Measurements from ENCODE around the gene REV1. TPM values are rescaled to one million over a fixed set of nuclear protein-coding genes. Genes with fewer than 3 reads are reported as not detected.
A peak's percentile ranks its signal among the peaks of the same experiment; 100 is the strongest.

Gene REV1
- total RNA-seq, 1 experiment from 2014 or later: 39.6 TPM

DNA sequence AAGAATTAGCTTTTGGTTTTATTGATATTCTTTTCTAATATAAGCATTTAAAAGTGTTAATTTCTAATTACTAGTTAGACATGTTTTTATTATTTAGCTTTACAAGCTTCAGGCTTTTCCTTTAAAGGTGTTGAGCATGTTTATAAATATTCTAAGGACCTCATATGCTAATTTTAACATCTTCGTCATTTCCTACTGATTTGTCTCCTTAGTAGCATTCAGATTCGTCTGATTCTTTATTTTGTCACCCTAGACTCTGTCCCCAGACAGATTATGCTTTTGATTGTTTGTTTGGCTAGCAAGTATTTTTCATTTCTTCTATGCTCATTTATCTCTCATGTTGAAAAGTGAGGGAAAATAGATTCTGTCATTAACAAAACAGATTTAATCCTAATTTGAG lies 100.9 kb downstream of the REV1 start:
- Histone ChIP-seq H3K4me1 (no peaks in the 10 kb centered on the region), H3K27me3 (replicated peaks; ENCODE audit: control insufficient read depth, insufficient read depth, low read length) (no peaks in the 10 kb centered on the region), H3K36me3 (ENCODE audit: control insufficient read depth, insufficient read depth, low read length) (no peaks in the 10 kb centered on the region; the same call in 1 of the 2 replicates), H3K4me3 (ENCODE audit: low read depth, low read length) (no peak overlapping the region), H3K9me3 (no peaks in the 10 kb centered on the region)
- no peaks in the 10 kb centered on the region for H3K4me1 Mint-ChIP-seq (ENCODE audit: low read depth, unreplicated experiment)
- H3K9me3 Mint-ChIP-seq (ENCODE audit: unreplicated experiment): no peaks in the 10 kb centered on the region
- H3K27ac Mint-ChIP-seq (ENCODE audit: unreplicated experiment): no peak overlapping the region
- ChIA-PET CTCF (no interaction called here), POLR2A (no interaction called here)
- H3K27me3 Mint-ChIP-seq (ENCODE audit: insufficient read depth, unreplicated experiment): no peaks in the 10 kb centered on the region
- intact Hi-C loops (cut with micrococcal nuclease; ENCODE audit: unreplicated experiment): no loop called here
- H3K4me3 Mint-ChIP-seq (ENCODE audit: unreplicated experiment): no peak overlapping the region
- TF ChIP-seq, protein P1, sequence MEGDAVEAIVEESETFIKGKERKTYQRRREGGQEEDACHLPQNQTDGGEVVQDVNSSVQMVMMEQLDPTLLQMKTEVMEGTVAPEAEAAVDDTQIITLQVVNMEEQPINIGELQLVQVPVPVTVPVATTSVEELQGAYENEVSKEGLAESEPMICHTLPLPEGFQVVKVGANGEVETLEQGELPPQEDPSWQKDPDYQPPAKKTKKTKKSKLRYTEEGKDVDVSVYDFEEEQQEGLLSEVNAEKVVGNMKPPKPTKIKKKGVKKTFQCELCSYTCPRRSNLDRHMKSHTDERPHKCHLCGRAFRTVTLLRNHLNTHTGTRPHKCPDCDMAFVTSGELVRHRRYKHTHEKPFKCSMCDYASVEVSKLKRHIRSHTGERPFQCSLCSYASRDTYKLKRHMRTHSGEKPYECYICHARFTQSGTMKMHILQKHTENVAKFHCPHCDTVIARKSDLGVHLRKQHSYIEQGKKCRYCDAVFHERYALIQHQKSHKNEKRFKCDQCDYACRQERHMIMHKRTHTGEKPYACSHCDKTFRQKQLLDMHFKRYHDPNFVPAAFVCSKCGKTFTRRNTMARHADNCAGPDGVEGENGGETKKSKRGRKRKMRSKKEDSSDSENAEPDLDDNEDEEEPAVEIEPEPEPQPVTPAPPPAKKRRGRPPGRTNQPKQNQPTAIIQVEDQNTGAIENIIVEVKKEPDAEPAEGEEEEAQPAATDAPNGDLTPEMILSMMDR (IDR thresholded peaks at IDR 0.05; ENCODE audit: insufficient read depth in 1 of 2, low read depth in 1 of 2, low read length in 1 of 2, severe bottlenecking in 1 of 2, unreplicated experiment in 1 of 2): no peak
- no peak for DNase-seq
- no TSS peak for BruUV-seq (replicated peaks)
- H3K36me3 Mint-ChIP-seq (ENCODE audit: insufficient read depth, unreplicated experiment): peaks cover 71% of the 10 kb centered on the region

DNA sequence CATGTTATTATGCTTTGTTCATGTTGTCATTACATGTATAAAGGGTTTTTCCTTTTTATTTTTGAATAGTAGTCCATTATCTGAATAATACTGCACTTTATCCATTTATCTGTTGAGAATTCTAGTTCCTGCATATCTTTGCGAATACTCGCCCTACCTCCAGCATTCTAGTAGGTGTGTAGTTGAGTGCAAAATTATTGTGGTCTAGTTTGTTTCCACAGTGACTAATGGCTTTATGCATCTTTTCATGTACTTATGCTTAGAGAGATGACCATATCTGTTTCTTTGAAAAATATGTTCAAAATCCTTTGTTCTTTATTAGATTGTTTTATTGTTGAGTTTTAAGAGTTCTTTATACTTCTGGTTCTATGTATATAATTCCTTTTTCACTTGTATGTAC lies 103.8 kb downstream of the REV1 start:
- H3K4me1 Mint-ChIP-seq (ENCODE audit: low read depth, unreplicated experiment): no peaks in the 10 kb centered on the region
- H3K9me3 ChIP-seq: no peaks in the 10 kb centered on the region
- no peaks in the 10 kb centered on the region for H3K9me3 Mint-ChIP-seq (ENCODE audit: unreplicated experiment)
- no peaks in the 10 kb centered on the region for H3K27me3 Mint-ChIP-seq (ENCODE audit: insufficient read depth, unreplicated experiment)
- DNase-seq: no peak
- TF ChIP-seq, protein P1 (IDR thresholded peaks at IDR 0.05; ENCODE audit: insufficient read depth in 1 of 2, low read depth in 1 of 2, low read length in 1 of 2, severe bottlenecking in 1 of 2, unreplicated experiment in 1 of 2): no peak
- intact Hi-C loops (cut with micrococcal nuclease; ENCODE audit: unreplicated experiment): no loop called here
- no peak overlapping the region for H3K4me3 Mint-ChIP-seq (ENCODE audit: unreplicated experiment)
- H3K36me3 Mint-ChIP-seq (ENCODE audit: insufficient read depth, unreplicated experiment): peaks cover 78% of the 10 kb centered on the region
- no peaks in the 10 kb centered on the region for H3K27me3 ChIP-seq (replicated peaks; ENCODE audit: control insufficient read depth, insufficient read depth, low read length)
- CTCF ChIA-PET: no interaction called here
- POLR2A ChIA-PET: no interaction called here
- BruUV-seq (replicated peaks): no TSS peak
- no peaks in the 10 kb centered on the region; the same call in 1 of the 2 replicates for H3K4me1 ChIP-seq
- no peak overlapping the region for H3K27ac Mint-ChIP-seq (ENCODE audit: unreplicated experiment)
- no peak overlapping the region for H3K4me3 ChIP-seq (ENCODE audit: low read depth, low read length)
- 0 out of 2 replicates have a peak, but pooled peaks cover 2% of the 10 kb centered on the region for H3K36me3 ChIP-seq (ENCODE audit: control insufficient read depth, insufficient read depth, low read length)

DNA sequence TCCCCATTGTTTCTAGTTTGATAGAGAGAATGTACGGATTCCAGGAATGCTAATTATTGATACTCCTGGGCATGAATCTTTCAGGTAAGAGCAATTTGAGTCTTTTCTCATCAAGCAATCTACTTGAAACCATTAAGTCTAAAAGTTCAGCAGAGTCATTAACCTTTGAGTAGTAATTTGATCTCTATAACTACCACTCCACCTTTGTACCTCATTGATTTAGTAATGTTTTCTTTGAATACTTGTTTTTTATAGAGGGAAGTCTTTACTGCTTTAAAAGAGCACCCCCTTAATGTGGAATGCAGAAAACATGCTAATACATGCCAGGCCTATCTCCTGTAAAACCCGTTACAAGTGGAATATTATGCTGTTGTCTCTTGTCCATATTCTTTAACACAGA lies 107.7 kb downstream of the REV1 start:
- Mint-ChIP-seq H3K4me1 (ENCODE audit: low read depth, unreplicated experiment) (no peaks in the 10 kb centered on the region), H3K4me3 (ENCODE audit: unreplicated experiment) (no peak overlapping the region), H3K27me3 (ENCODE audit: insufficient read depth, unreplicated experiment) (no peaks in the 10 kb centered on the region), H3K36me3 (ENCODE audit: insufficient read depth, unreplicated experiment) (peaks cover 79% of the 10 kb centered on the region), H3K27ac (ENCODE audit: unreplicated experiment) (no peak overlapping the region), H3K9me3 (ENCODE audit: unreplicated experiment) (no peaks in the 10 kb centered on the region)
- ChIA-PET CTCF (no interaction called here), POLR2A (no interaction called here)
- H3K27me3 ChIP-seq (replicated peaks; ENCODE audit: control insufficient read depth, insufficient read depth, low read length): no peaks in the 10 kb centered on the region
- H3K4me3 ChIP-seq (ENCODE audit: low read depth, low read length): no peak overlapping the region
- no TSS peak for BruUV-seq (replicated peaks)
- no peaks in the 10 kb centered on the region for H3K9me3 ChIP-seq
- TF ChIP-seq, protein P1 (IDR thresholded peaks at IDR 0.05; ENCODE audit: insufficient read depth in 1 of 2, low read depth in 1 of 2, low read length in 1 of 2, severe bottlenecking in 1 of 2, unreplicated experiment in 1 of 2): peak in 1 of 2 experiments; percentile 9
- no peaks in the 10 kb centered on the region; the same call in 1 of the 2 replicates for H3K4me1 ChIP-seq
- H3K36me3 ChIP-seq (ENCODE audit: control insufficient read depth, insufficient read depth, low read length): peaks cover 2% of the 10 kb centered on the region; the same call in 1 of the 2 replicates
- intact Hi-C loops (cut with micrococcal nuclease; ENCODE audit: unreplicated experiment): no loop called here
- no peak for DNase-seq

Measured in Caco-2 (cell line).